Hematopoietic multipotent progenitor cell treated with erythropoietin and hydrocortisone succinate and interleukin-3 and kit ligand, for 15 days (in vitro differentiated cells): ENCODE results near the gene JUN.

ENCODE experiments used
- DNase-seq: peaks from one replicate; pipeline ENCODE4 v3.0.0-alpha.2; 2015; ENCODE audit warnings: low spot score

Gene JUN

GRCh38 chr1:58783993-58784757 lies at the start of gene JUN:
Gene JUN, minus strand, starts transcription at chr1:58784047. Its CDS starts 977 bp downstream, at chr1:58783070.
- peak; percentile 89 for DNase-seq

GRCh38 chr1:58833166-58833565 lies 49.3 kb upstream of the JUN start:
- DNase-seq, result no peak

GRCh38 chr1:58830291-58830690 lies 46.4 kb upstream of the JUN start:
- DNase-seq, result no peak

GRCh38 chr1:58829866-58830265 lies 46.0 kb upstream of the JUN start:
- no peak for DNase-seq

- no peak for DNase-seq
Measured at GRCh38 chr1:58827298-58827697, 43.5 kb upstream of the JUN start.

GRCh38 chr1:58824753-58825389 lies 41.0 kb upstream of the JUN start:
- no peak for DNase-seq

- DNase-seq, result no peak
Measured at GRCh38 chr1:58823481-58824010, 39.7 kb upstream of the JUN start.

GRCh38 chr1:58821309-58821708 lies 37.5 kb upstream of the JUN start:
- DNase-seq, result no peak

GRCh38 chr1:58818976-58819375 lies 35.1 kb upstream of the JUN start:
- DNase-seq, result no peak

- DNase-seq, result no peak
Measured at GRCh38 chr1:58818075-58818474, 34.2 kb upstream of the JUN start.

GRCh38 chr1:58816747-58817221 lies 32.9 kb upstream of the JUN start:
- DNase-seq, result peak; percentile 13

- peak; percentile 74 for DNase-seq
Measured at GRCh38 chr1:58816072-58816746, 32.4 kb upstream of the JUN start.

- DNase-seq, result no peak
Measured at GRCh38 chr1:58815686-58816071, 31.8 kb upstream of the JUN start.

- DNase-seq, result peak; percentile 35
Measured at GRCh38 chr1:58815069-58815685, 31.3 kb upstream of the JUN start.

GRCh38 chr1:58814251-58815068 lies 30.6 kb upstream of the JUN start:
- DNase-seq, result no peak

GRCh38 chr1:58813801-58814200 lies 30.0 kb upstream of the JUN start:
- no peak for DNase-seq

GRCh38 chr1:58813361-58813760 lies 29.5 kb upstream of the JUN start:
- DNase-seq, result no peak

- no peak for DNase-seq
Measured at GRCh38 chr1:58812926-58813325, 29.1 kb upstream of the JUN start.

- DNase-seq, result no peak
Measured at GRCh38 chr1:58812468-58812867, 28.6 kb upstream of the JUN start.

- no peak for DNase-seq
Measured at GRCh38 chr1:58811303-58811702, 27.5 kb upstream of the JUN start.

- no peak for DNase-seq
Measured at GRCh38 chr1:58809325-58810010, 25.6 kb upstream of the JUN start.
